IPS-NIHi7 (cell line): ENCODE results near the gene ATRAID.
"Not testable (repeated sequence)": the region's sequence is repeated elsewhere in the genome, so short reads cannot be mapped to it uniquely, and the experiment has no call there.

Experiments used
- DNase-seq: peaks from one replicate; pipeline ENCODE4 v3.0.0; 2012; ENCODE audit warnings: mixed read lengths; ENCODE audit errors: extremely low spot score

Gene ATRAID, protein sequence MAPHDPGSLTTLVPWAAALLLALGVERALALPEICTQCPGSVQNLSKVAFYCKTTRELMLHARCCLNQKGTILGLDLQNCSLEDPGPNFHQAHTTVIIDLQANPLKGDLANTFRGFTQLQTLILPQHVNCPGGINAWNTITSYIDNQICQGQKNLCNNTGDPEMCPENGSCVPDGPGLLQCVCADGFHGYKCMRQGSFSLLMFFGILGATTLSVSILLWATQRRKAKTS

DNA sequence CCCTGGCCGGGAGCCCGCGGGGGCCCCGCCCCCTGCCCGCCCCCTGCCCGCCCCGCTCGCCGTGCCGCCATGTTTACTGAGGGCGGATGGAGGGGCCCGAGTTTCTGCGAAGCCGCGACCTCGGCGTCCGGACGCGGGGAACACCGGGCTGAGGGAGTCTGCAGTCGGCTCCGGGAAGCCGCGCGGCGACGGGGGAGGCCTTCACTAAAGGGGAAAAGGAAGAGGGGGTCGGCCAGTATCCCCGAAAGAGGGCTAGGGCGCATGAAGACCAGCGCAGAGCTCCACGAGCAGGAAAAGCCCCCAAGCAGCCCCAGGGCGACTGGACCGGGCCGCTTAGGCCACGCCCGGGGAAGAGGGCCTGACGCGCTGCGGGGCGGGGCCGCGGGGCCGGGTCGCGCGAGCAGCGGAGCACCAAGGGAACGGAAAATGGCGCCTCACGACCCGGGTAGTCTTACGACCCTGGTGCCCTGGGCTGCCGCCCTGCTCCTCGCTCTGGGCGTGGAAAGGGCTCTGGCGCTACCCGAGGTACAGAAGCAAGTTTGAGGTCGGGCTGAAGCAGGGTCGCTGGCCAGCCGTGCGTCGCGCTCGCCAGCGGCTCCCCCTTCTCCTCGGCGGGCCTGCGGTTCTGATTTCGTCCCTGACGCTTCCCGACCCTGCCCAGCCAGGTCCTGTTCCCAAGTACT lies at the start of gene ATRAID, which contains the start of gene SLC5A6:
ATRAID (plus strand) TSS at position 99 of the 683 bp plus-strand sequence; CDS start at position 427, 328 bp downstream.
SLC5A6 (minus strand) TSS at position 326 of the 683 bp plus-strand sequence. CDS start 4,618 bp downstream, outside the sequence.
- peak; percentile 95 for DNase-seq

DNA sequence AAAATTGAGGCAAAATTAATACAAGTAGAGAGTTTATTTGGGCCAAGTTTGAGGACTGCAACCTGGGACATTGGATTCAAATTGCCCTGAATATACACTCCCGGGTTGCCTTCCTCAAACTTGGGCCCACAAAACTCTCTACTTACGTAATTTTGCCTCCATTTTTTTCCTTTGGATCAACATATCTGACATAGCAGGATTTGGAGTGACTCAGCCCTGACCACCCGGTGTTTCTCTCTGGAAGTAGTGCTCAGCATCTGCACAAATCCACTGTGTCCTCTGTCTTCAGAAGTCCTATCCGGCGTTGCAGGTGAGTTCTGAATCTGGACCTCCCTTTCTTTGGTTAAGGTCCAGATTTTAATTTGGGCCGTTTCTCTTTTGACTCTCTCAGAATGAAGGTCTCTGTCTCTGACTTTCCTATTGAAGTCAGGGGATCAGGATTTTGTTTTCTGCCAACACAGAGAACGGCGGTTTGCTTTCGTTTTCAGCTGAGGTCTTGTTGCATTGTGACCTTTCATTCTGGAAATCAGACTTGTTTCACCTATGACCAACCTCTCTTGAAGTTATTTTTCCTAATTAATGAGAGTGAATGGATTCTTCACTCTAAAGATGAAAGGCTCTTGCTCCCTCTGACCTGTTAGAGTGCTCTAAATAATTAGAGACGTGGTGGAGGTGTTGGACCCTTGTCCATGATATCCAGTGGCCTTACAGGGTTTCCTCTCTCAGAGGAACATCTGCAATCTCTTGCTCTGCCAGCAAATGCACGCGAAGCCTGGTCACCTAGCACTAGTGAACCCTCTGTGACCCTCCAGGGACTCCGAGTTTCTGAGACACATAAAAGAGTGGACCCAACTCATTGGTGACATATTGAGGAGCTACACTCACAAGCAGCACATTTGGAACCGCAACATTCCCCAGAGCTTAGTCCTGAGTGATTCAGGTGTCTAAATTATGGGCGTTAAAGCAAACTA lies 49.4 kb upstream of the ATRAID start:
- no peak for DNase-seq

DNA sequence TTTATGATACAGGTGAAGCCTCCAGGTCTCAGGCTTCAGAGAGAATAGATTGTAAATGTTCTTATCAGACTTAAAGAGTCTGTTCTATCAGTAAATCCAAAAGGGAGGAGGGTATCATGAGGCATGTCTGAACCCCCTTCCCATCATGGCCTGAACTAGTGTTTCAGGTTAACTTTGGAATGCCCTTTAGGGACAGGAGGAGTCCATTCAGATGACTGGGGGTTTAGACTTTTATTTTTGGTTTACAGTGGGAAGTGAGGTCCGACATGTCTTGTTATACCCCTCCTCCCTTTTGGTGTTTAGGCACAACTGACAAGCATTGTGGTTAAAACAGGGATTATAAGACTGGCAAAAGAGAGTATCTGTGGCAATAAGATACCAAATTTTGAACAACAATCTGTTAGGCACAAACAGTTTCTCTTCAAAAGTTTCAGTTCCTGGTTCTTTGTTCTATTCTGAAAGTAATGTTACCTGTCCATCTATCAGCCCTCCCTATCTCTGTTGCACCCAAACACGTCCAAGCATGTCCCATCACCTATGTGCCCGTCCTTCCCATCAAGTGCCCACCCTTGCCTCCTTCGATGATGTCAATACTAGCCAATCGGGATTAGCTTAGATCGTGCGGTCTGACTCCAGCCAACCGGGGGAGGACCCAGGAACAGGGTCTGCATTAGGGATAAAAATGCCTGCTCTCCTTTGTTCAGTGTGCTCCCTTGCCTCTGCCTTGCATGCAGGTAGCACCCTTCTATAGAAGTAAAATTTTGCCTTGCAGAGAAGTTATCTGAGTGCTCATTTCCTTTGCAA lies 46.7 kb upstream of the ATRAID start:
- no peak for DNase-seq

DNA sequence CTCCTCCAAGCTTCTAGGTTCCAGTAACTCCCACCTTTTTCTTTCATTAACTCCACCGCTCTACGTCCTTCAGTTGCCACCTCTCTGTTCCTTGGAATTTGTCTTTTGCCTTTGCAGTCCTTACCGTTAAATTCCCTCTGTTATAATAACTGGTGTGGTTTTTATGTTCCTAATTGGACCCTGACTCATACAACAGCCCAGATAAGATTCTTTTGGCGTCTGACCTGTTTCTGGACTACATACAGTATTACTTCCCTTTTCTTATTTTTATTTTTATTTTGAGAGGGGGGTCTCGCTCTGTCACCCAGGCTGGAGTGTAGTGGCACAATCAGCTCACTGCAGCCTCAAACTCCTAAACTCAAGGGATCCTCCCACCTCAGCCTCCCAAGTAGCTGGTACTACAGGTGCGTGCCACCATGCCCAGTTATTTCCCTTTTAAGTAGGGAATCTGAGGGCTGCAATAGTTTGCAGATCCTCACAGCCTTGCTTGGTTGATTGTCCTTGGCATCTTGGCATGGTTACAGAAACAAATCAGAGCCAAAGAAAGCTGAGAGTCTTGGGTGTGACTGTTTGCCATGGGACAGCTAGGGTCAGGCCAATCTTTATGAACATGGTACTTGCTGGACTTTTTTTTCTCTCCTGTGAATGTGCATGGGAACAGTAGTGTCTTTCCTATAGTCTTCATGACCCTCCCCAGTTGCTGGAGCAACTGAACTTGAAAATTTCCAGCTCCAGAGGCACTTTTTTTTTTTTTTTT lies 41.1 kb upstream of the ATRAID start:
- no peak for DNase-seq

DNA sequence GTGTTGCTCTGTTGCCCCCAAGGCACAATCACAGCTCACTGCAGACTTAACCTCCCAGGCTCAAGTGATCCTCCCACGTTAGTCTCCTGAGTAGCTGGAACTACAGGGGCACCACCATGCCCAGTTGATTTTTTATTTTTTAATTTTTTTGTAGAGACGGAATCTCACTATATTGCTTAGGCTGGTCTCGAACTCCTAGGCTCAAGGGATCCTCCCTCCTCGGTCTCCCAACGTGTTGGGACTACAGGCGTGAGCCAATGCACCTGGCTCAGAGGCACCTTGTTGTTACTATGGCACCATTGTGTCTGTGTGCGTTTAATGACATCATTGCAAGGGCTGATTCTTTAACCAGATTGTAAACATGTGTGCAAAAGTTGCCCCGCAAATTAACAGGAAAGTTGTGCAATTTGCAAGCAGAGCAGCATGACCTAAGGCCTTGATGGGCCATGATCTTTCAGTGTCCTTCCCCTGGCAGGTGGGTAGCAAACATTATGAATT lies 40.4 kb upstream of the ATRAID start:
- no peak for DNase-seq

DNA sequence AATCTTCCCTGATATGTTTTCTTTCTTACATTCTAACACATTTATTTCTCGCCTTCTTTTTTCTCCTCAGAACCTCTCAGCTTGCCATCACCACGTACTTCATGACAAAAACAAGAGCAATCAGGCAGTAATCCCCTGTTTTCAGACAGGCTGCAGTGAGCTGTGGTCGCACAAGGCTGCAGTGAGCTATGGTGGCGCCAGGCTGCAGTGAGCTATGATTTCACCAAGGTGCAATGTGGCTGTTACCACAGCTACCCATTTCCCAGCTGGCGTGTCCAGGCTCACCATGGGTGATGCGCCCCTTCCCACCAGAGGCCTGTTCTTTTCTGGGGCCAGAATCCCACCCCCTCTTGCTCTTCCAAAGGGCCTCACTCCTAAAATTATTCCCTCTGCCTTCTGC lies 37.2 kb upstream of the ATRAID start:
- DNase-seq: no peak

DNA sequence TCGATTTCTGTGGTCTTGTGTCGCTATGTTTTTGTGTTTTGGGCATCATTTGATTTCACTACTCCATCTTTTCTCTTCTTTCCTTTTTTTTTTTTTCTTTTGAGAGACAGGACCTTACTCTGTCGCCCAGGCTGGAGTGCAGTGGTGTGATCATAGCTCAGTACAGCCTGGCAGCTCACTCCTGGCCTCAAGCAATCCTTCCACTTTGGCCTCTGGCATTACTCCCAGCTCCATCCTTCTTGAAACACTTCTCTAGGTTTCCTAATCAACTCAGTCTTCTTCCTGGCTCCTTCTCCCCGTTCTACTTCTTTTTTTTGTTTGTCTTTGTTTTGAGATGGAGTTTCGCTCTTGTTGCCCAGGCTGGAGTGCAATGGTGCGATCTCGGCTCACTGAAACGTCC lies 36.5 kb upstream of the ATRAID start:
- DNase-seq: no peak

DNA sequence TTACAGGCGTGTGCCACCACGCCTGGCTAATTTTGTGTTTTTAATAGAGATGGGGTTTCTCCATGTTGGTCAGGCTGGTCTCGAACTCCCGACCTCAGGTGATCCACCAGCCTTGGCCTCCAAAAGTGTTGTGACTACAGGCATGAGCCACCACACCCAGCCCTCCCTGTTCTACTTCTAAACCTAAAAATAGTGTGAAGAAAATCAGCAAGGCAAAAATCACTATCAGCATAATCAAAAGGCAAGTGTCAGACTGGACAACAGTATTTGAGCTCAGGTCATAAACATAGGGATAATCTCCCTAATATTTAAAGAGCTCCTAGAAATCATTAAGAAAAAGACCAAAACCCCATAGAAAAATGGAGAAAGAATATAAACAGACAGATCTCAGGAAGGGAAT lies 36.1 kb upstream of the ATRAID start:
- DNase-seq: not testable (repeated sequence)

DNA sequence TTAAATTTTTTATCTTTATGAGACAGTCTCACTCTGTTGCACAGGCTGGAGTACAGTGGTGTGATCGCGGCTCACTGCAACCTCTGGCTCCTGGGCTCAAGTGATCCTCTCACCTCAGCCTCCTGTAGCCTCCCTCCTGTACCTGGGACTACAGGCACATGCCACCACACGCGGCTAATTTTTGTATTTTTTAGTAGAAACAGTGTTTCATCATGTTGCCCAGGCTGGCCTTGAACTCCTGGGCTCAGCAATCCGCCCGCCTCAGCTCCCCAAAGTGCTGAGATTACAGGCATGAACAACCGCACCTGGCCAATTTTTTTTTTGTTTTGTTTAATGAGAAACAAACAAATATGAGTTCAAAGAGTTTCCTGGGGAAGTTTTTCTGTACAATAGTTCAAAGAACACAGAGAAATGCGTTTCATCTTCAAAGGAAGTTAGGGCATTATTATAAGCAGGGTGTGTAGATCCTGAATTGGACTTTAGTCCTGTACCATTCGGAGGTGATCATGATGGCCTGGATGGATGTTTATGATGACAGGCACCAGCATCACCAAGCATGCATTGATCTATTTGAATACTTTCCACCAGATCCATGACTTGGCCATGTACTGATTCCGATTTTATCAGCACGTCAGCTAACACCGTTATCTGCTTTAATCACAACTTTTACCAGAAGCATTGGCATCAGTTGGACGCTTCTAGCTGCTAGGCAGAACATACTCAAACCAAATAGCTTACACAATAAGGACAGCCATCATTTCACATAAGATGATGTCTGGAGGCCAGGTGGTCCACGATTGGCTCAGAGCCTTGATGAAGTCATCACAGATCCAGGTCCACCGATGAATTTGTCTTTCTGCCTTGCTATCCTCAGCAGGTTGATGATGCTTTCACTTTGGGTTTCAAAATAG lies 34.1 kb upstream of the ATRAID start:
- no peak for DNase-seq

DNA sequence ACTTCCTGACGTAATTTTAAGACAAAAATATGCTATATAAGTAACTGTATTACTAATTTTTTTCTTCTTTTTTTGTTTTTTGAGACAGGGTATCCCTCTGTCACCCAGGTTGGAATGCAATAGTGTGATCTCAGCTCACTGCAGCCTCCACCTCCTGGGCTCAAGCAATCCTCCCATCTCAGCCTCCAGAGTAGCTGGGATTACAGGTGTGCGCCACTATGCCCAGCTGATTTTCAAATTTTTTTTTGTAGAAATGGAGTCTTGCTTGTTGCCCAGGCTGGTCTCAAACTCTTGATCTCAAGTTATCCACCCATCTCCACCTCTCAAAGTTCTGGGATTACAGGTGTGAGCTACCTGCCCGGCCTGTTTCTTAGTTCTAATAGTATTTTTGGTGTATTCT lies 33.4 kb upstream of the ATRAID start:
- DNase-seq: no peak

DNA sequence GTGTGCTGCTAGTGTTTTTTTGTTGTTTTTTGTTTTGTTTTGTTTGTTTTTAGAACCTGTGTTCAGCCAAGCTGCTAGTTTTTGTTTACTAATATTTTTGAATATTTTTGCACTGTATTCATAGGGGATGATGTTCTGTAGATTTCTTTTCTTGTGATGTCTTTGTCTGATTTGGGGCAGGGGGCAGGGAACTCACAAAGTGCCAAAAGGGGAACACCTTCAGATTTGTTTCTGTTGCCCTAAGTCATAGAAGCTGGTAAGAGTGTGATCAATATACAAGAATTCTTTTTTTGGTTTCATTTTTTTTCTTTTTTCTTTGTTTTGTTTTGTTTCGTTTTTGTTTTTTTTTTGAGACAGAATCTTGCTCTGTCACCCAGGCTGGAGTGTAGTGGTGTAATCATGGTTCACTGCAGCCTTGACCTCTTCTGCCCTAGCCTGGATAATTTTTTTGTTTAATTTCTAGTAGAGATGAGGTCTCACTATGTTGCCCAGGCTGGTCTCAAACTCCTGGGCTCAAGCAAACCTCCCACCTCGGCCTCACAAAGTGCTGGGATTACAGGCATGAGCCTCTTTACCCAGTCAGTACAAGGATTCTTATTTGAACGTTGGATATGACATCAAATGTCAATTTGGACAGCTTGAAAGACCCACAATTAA lies 32.4 kb upstream of the ATRAID start:
- no peak for DNase-seq

DNA sequence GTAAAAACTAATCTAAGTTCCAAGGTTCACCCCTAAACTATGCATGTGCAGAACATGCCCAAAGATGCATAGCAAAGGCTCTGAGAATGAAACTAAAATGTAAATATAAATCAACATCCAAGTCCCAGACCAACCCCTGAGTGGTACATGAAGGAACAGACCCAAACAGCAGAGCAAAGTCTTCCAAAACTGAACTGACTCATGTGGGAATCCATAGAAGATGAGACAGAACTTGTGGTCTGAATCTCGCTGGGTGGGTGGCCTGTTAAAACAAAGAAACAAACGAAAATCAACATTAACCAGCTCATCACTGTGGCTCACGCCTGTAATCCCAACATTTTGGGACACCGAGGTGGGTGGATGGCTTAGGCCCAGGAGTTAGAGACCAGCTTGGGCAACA lies 29.5 kb upstream of the ATRAID start:
- DNase-seq: no peak

DNA sequence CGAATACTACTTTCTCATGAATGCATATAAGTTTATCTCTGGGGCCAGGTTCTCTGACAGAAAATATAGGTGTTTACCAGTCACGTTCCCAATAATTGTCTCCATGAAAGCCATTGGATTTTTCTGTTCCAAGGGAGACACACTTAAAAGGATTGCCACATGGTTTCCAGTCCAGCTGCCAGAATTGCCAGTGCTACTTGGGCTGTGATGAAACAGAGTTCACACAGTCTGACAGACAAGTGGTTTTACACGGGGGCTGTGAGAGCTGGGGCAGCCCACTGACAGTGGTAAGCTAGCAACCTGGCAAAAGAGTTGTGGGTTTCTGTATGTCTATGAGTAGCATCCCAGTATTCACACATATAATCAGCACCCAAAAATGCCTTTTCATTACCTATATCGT lies 27.7 kb upstream of the ATRAID start:
- no peak for DNase-seq

DNA sequence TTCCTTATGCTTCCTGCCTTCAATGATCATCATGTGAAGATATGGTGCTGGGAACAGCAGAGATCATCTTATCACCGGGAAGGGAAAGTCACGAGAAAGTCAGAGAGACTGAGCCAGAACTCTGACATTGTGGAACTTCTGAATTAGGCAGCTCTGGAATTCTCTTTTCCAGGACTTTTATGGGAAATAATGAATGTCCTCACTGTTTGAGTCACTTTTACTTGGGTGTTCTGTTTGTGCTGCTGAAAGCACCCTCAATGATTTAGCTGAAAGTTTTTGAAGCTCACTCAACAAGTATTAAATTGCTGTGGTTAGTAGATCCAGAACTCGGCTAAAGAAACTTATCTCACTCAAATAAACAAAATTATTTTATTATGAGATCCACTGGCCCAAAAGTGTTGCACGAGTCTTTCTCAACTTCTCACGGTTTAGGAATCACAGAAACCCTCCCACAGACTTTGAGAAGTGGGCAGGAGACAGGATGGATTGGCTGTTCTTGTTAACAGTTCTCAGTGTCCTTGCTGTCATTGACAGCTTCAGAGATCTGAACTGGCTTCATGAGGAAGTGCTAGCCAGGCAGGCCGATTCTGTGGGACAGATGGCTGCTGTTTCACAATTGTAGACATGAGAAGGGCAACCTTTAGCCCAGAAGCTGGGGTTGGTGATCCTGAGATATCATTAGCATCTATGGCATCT lies 26.4 kb upstream of the ATRAID start:
- no peak for DNase-seq

DNA sequence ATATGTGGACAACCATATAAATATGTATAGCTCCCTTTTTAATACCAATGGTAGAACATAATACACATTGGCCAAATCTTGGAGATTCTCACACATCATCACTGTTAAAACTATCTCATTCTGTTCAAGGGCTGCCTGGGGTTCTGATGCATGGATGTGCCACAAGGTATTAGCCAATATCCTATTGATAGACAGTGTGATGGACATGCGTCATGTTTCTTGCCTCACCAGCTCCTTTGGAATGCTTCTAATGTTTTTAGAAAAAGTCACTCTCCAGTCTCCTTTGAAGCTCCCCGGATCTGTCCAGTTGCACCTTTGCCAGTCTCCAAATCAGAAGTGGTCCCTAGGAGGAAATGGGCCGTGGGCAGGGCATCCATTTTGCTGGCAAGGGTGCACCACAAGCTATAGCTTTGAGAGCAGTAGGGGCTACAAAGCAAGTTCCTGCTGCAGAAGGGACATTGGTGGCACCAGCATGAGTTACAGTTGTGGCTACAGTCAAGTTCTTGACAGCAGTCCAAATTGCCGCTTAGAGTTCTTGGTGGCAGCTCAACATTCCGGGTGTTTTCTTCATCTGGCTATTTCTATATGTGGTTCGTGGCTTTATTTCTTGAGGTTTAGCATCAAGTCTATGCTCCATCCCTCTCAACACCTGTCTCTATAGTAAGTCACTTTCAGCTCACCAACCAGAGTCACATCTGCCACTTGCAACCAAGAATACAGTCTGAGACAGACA lies 25.1 kb upstream of the ATRAID start:
- no peak for DNase-seq

DNA sequence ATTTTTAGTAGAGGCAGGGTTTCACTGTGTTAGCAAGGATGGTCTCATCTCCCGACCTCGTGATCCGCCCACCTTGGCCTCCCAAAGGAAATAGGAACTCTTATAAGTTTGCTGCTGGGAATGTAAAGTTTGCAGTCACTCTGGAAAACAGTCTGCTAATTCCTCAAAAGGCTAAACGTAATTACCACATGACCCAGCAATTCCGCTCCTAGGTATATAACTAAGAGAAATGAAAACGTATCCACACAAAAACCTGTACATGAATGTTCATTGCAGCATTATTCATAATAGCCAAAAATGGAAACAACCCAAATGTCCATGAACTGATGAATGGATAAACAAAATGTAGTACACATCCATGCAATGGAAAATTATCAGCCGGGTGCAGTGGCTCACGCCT lies 21.9 kb upstream of the ATRAID start:
- DNase-seq: no peak

DNA sequence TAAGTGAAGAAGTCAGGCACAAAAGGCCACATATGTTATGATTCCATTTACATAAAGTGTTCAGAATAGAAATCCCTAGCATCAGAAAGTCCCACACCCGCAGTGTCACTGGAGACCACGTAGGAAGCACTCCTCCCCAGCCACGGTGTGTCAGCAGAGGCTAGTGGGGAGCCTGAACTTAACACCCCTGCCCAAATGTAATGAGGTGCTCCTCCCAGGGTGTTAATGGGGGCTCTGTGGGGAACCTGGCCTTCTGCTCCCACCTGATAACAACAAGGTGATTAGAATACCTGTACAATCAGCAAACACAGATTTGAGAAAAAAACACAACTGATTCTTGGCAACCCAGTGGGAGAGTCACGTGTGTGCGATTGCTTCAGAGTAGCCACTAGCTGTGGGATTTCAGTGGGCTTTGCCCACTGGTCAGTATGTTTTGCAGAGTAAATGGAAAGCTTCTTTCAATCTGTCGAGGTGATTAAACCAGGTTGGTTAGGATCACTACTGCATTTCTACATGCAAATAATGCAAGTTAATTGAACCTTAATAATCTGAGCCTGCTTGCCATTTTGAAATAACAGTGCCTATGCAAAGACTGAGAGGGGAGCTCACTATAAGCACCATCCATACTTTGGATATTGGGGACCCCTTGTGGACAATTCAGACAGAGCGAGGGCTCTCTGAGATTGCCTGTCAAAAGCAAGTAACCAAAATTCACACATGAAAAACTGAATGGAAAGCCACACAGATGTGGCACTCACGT lies 20.6 kb upstream of the ATRAID start:
- DNase-seq: peak; percentile 63
